Vagina (tissue), 2 donors: Measurements from ENCODE around the gene DUSP22.

Source experiments
- CTCF ChIP-seq, 3 experiments: fragments of 450-650 bp in 2 of 3; fragments of 200-600 bp in 1 of 3; sonication (generic) in 1 of 3; IDR thresholded peaks; one replicate each; pipeline ENCODE4 v1.5.1; 2017 to 2019; ENCODE audit warnings: antibody characterized with exemption in 3 of 3, mild to moderate bottlenecking in 2 of 3, moderate library complexity in 2 of 3
- POLR2A ChIP-seq, 2 donors: fragments of 450-650 bp; IDR thresholded peaks; one replicate each; pipeline ENCODE4 v1.6.1; 2017; ENCODE audit warnings: antibody characterized with exemption in 2 of 2, mild to moderate bottlenecking in 2 of 2, moderate library complexity in 2 of 2
- POLR2AphosphoS5 ChIP-seq, 2 donors: sonication (generic); formaldehyde crosslinking; IDR thresholded peaks; one replicate each; pipeline ENCODE4 v1.9.0; 2017; ENCODE audit warnings: antibody characterized with exemption in 2 of 2, mild to moderate bottlenecking in 2 of 2, low read depth in 1 of 2; ENCODE audit not compliant: insufficient read depth in 1 of 2

GRCh38 chr6:326896-327537 lies 34.7 kb downstream of the DUSP22 start:
- TF ChIP-seq POLR2AphosphoS5 (IDR thresholded peaks at IDR 0.05; ENCODE audit: insufficient read depth in 1 of 2, low read depth in 1 of 2) (no peak), CTCF (IDR thresholded peaks at IDR 0.05) (no peak), POLR2A (IDR thresholded peaks at IDR 0.05) (no peak)
